ENCODE measurements around the gene STXBP6.

- TF ChIP-seq EP300 (IDR thresholded peaks at IDR 0.05) (no peak), CTCF (IDR thresholded peaks at IDR 0.05) (no peak), POLR2AphosphoS5 (IDR thresholded peaks at IDR 0.05) (no peak)
Measured at GRCh38 chr14:24915958-24916595, 133.9 kb downstream of the STXBP6 start.

Data from suprapubic skin (tissue), 4 donors.